ENCODE measurements around the gene FYN. TPM values are rescaled to one million over a fixed set of nuclear protein-coding genes. Genes with fewer than 3 reads are reported as not detected.

FYN gene
- total RNA-seq, 1 experiment from 2014 or later: 18.5 TPM

GRCh38 chr6:111721753-111722154 lies 151.5 kb downstream of the FYN start:
- ChIA-PET POLR2A (no interaction called here), RAD21 (ENCODE audit: low non-redundant PET in 1 of 2, low total read pairs in 2 of 2, uncharacterized antibody in 2 of 2, unreplicated experiment in 2 of 2) (no interaction called here), CTCF (no interaction called here)
- Histone ChIP-seq H3K4me2 (ENCODE audit: low read length) (no peak overlapping the region), H3K9me3 (ENCODE audit: control insufficient read depth in 1 of 2, insufficient read depth in 1 of 2, low read depth in 1 of 2, low read length in 2 of 2) (no peaks in the 10 kb centered on the region), H3K4me3 (replicated peaks in 1 of 2; ENCODE audit: low read depth in 1 of 2, low read length in 2 of 2) (no peak overlapping the region), H3K36me3 (ENCODE audit: control insufficient read depth in 1 of 2, insufficient read depth in 2 of 2, low read length in 2 of 2) (no peaks in the 10 kb centered on the region), H3K9ac (ENCODE audit: low read length) (no peak overlapping the region), H3K4me1 (ENCODE audit: control insufficient read depth in 1 of 2, insufficient read depth in 2 of 2, low read length in 2 of 2) (no peaks in the 10 kb centered on the region), H4K20me1 (ENCODE audit: insufficient read depth) (no peaks in the 10 kb centered on the region), H3K27ac (ENCODE audit: low read depth, low read length) (no peak overlapping the region), H3K27me3 (ENCODE audit: insufficient read depth, low read length) (no peaks in the 10 kb centered on the region), H3K9me2 (ENCODE audit: insufficient read depth) (no peaks in the 10 kb centered on the region), H3K79me2 (ENCODE audit: insufficient read depth, low read length) (no peaks in the 10 kb centered on the region), H2AFZ (ENCODE audit: low read depth, low read length, poor library complexity, severe bottlenecking) (no peak overlapping the region)
- TF ChIP-seq RAD21 (IDR thresholded peaks at IDR 0.05; ENCODE audit: low read depth) (peak; percentile 67), SP1 (IDR thresholded peaks at IDR 0.05; ENCODE audit: low read depth) (no peak), ZNF274 (IDR thresholded peaks at IDR 0.05; ENCODE audit: low read depth, low read length) (no peak), POLR2A (IDR thresholded peaks at IDR 0.05; ENCODE audit: borderline replicate concordance, extremely low read depth, insufficient read depth, insufficient read length) (no peak), CTCF (IDR thresholded peaks at IDR 0.05 in 2 of 3, conservative IDR thresholded peaks at IDR 0.05 in 1 of 3; ENCODE audit: borderline replicate concordance in 1 of 3, insufficient read depth in 1 of 3, low read depth in 2 of 3, low read length in 2 of 3) (peak; percentile 54 to 77 (median 74); a peak in 4 of 6 replicates), JUND (IDR thresholded peaks at IDR 0.05) (no peak), ATF3 (IDR thresholded peaks at IDR 0.05) (no peak), MAX (IDR thresholded peaks at IDR 0.05) (no peak), EZH2phosphoT487 (IDR thresholded peaks at IDR 0.05; ENCODE audit: borderline replicate concordance) (no peak)
- peak; percentile 13 for DNase-seq (ENCODE audit: low read depth, low spot score)
- peak; percentile 67; the same call in 1 of the 2 replicates for ATAC-seq
- intact Hi-C loops (cut with micrococcal nuclease): loop anchor here (1.0 kb wide), 1 partner anchor 276 kb away; no protein-coding TSS in a partner anchor
- BruUV-seq (replicated peaks): no TSS peak
